Mesenchymal stem cell (in vitro differentiated cells and primary cell): ENCODE data around the gene SYTL3.

Experiments used
- DNase-seq: peaks from one replicate; pipeline ENCODE4 v3.0.0-alpha.2; 2013
- H2AFZ ChIP-seq: one replicate; pipeline ENCODE4 v1.6.1; 2013; ENCODE audit warnings: low read depth, mild to moderate bottlenecking, control low read depth, inconsistent platforms, low read length, moderate library complexity
- H2AK5ac ChIP-seq: 2 replicates; pipeline ENCODE4 v1.6.1; 2013; ENCODE audit warnings: low read length, moderate library complexity, mild to moderate bottlenecking, inconsistent platforms; ENCODE audit not compliant: severe bottlenecking
- H2BK120ac ChIP-seq: one replicate; pipeline ENCODE4 v1.6.1; 2013; ENCODE audit warnings: low read depth, mild to moderate bottlenecking, inconsistent platforms, low read length, moderate library complexity
- H2BK12ac ChIP-seq, 2 experiments: one replicate each; pipeline ENCODE4 v1.6.1; 2013; ENCODE audit warnings: inconsistent platforms in 2 of 2, low read length in 2 of 2, mild to moderate bottlenecking in 2 of 2, moderate library complexity in 2 of 2, control low read depth in 1 of 2
- H2BK15ac ChIP-seq: one replicate; pipeline ENCODE4 v1.6.1; 2013; ENCODE audit warnings: mild to moderate bottlenecking, low read depth, inconsistent platforms; ENCODE audit not compliant: poor library complexity, severe bottlenecking
- H2BK5ac ChIP-seq: 2 replicates; pipeline ENCODE4 v1.6.1; 2013; ENCODE audit warnings: low read depth, mild to moderate bottlenecking, low read length, control low read depth, inconsistent platforms; ENCODE audit not compliant: poor library complexity, severe bottlenecking
- H3K14ac ChIP-seq, 2 experiments: one replicate each; pipeline ENCODE4 v1.6.1; 2013; ENCODE audit warnings: inconsistent platforms in 2 of 2, low read length in 2 of 2, control low read depth in 1 of 2, mild to moderate bottlenecking in 1 of 2, moderate library complexity in 1 of 2
- H3K18ac ChIP-seq, 2 experiments: one replicate each; pipeline ENCODE4 v1.6.1; 2013; ENCODE audit warnings: inconsistent platforms in 2 of 2, low read length in 2 of 2, control low read depth in 1 of 2, low read depth in 1 of 2, mild to moderate bottlenecking in 1 of 2
- H3K23ac ChIP-seq, 2 experiments: one replicate each; pipeline ENCODE4 v1.6.1; 2013; ENCODE audit warnings: inconsistent platforms in 2 of 2, low read length in 2 of 2, mild to moderate bottlenecking in 2 of 2, moderate library complexity in 2 of 2, control low read depth in 1 of 2
- H3K27ac ChIP-seq: 2 replicates; pipeline ENCODE4 v1.5.1; 2013; ENCODE audit warnings: mild to moderate bottlenecking, moderate library complexity, low read length, control low read depth, inconsistent platforms; ENCODE audit not compliant: poor library complexity, severe bottlenecking
- H3K27me3 ChIP-seq, 2 experiments: 2 replicates each; pipeline versions ENCODE4 v1.6.1 to v1.7.0; 2013; ENCODE audit warnings: low read length in 2 of 2, mild to moderate bottlenecking in 2 of 2, moderate library complexity in 2 of 2, control low read depth in 1 of 2, inconsistent platforms in 1 of 2; ENCODE audit not compliant: control insufficient read depth in 1 of 2, insufficient read depth in 1 of 2
- H3K36me3 ChIP-seq, 2 experiments: 2 replicates each; pipeline versions ENCODE4 v1.6.1 to v1.7.0; 2013; ENCODE audit warnings: low read length in 2 of 2, control low read depth in 1 of 2, inconsistent platforms in 1 of 2, low read depth in 1 of 2, mild to moderate bottlenecking in 1 of 2; ENCODE audit not compliant: insufficient read depth in 2 of 2, control insufficient read depth in 1 of 2
- H3K4ac ChIP-seq, 2 experiments: one replicate each; pipeline ENCODE4 v1.6.1; 2013; ENCODE audit warnings: inconsistent platforms in 2 of 2, low read length in 2 of 2, mild to moderate bottlenecking in 2 of 2, moderate library complexity in 2 of 2, control low read depth in 1 of 2, low read depth in 1 of 2
- H3K4me1 ChIP-seq: 2 replicates; pipeline ENCODE4 v1.6.1; 2013; ENCODE audit warnings: low read depth, low read length, control low read depth; ENCODE audit not compliant: control insufficient read depth, insufficient read depth
- H3K4me2 ChIP-seq: 2 replicates; pipeline ENCODE4 v1.6.1; 2013; ENCODE audit warnings: low read length, mild to moderate bottlenecking, inconsistent platforms; ENCODE audit not compliant: poor library complexity, severe bottlenecking
- H3K4me3 ChIP-seq, 2 experiments: 2 replicates each; pipeline versions ENCODE4 v1.5.1 to v1.7.0; 2013; ENCODE audit warnings: low read length in 2 of 2, mild to moderate bottlenecking in 2 of 2, control low read depth in 1 of 2, low read depth in 1 of 2; ENCODE audit not compliant: insufficient read depth in 1 of 2
- H3K79me1 ChIP-seq: replicated peaks from 2 replicates; pipeline ENCODE4 v1.6.1; 2013; ENCODE audit warnings: mild to moderate bottlenecking, control low read depth, low read length, inconsistent platforms; ENCODE audit not compliant: poor library complexity, severe bottlenecking
- H3K9ac ChIP-seq: 2 replicates; pipeline ENCODE4 v1.7.0; 2013; ENCODE audit warnings: mild to moderate bottlenecking, low read length, moderate library complexity
- H3K9me3 ChIP-seq: 2 replicates; pipeline ENCODE4 v1.7.0; 2013; ENCODE audit warnings: mild to moderate bottlenecking, low read length; ENCODE audit not compliant: control insufficient read depth
- H4K8ac ChIP-seq: one replicate; pipeline ENCODE4 v1.6.1; 2013; ENCODE audit warnings: inconsistent platforms, mild to moderate bottlenecking, low read length, moderate library complexity
- H4K91ac ChIP-seq: one replicate; pipeline ENCODE4 v1.6.1; 2013; ENCODE audit warnings: mild to moderate bottlenecking, low read length, inconsistent platforms
- WGBS: methylation state at CpG from one replicate; pipeline ENCODE4 v1.1.7; 2013; ENCODE audit warnings: mixed read lengths; 5-methylcytosine and 5-hydroxymethylcytosine counted together

SYTL3 gene

DNA sequence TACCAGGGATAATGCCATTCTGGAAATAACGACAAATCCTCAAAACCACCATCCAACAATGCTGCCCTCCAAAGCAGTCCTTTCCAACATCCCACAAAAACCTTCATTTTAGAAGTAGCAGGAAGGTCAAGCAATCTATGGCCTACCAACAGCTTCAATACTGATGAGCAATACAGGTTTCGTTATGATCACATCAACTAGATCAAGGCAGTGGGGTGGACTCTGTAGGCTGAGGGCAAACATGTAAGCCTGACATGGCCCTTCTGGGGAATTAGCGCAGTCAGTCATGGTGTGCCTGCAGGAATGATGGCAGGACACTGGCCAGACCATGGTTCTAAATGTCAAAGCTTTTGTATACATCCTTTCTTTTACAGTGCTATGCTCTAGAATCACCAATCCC is 127.7 kb downstream of the SYTL3 start:
- Histone ChIP-seq H3K18ac (no peak overlapping the region), H2BK12ac (no peak overlapping the region), H3K9me3 (no peaks in the 10 kb centered on the region), H3K36me3 (peaks cover 23 to 51% of the 10 kb centered on the region in 2 experiments), H3K27ac (no peak overlapping the region), H2BK5ac (no peak overlapping the region), H4K91ac (no peak overlapping the region), H3K4me1 (peaks cover 9% of the 10 kb centered on the region), H3K4me3 (no peak overlapping the region), H3K4me2 (no peak overlapping the region), H3K4ac (no peak overlapping the region), H2AK5ac (no peak overlapping the region), H3K79me1 (peaks cover 43% of the 10 kb centered on the region), H3K14ac (no peak overlapping the region), H2BK15ac (no peak overlapping the region), H4K8ac (no peak overlapping the region), H3K27me3 (no peaks in the 10 kb centered on the region), H2AFZ (no peak overlapping the region), H3K23ac (no peak overlapping the region), H3K9ac (no peak overlapping the region), H2BK120ac (no peak overlapping the region)
- 99% methylated on average over 3 of the region's 3 CpGs for WGBS
- DNase-seq, result no peak

DNA sequence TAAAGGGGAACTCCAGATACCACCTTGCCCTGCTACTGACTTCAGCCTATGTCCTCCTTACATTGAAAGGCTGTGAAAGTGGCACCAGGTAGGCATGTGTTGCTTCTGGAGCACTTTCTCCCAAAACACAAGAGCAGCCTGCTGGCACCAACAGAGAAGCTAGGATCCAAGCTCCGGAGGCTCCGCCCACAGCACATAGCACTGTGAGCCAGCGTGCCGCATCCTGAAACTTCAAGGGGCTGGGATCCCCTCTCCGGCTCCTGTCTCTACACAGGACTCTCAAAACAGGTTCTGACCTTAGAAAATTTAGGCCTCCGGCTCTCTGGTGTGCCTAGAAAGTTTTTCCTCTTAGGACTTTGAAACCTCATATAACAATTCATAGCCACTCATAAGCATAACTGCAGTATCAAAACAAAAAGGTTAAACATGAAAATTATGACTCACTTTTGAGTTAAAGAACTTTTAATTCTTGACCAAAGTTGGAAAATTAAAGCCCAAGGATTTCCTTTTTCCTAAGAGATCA is 128.2 kb downstream of the SYTL3 start:
- no peak overlapping the region for H2BK12ac ChIP-seq
- H2BK120ac ChIP-seq, result no peak overlapping the region
- no peak overlapping the region for H3K4ac ChIP-seq
- no peak overlapping the region for H3K23ac ChIP-seq
- no peak for DNase-seq
- H3K79me1 ChIP-seq, result peaks cover 48% of the 10 kb centered on the region
- H2BK15ac ChIP-seq, result no peak overlapping the region
- peaks cover 29 to 52% of the 10 kb centered on the region in 2 experiments for H3K36me3 ChIP-seq
- H3K14ac ChIP-seq, result no peak overlapping the region
- no peak overlapping the region for H2AK5ac ChIP-seq
- H3K4me3 ChIP-seq, result no peak overlapping the region
- no peak overlapping the region for H3K18ac ChIP-seq
- WGBS, result 96% methylated on average over 6 of the region's 6 CpGs
- no peak overlapping the region for H2AFZ ChIP-seq
- H2BK5ac ChIP-seq, result no peak overlapping the region
- H4K8ac ChIP-seq, result no peak overlapping the region
- no peak overlapping the region for H3K9ac ChIP-seq
- no peaks in the 10 kb centered on the region for H3K27me3 ChIP-seq
- H3K9me3 ChIP-seq, result no peaks in the 10 kb centered on the region
- peaks cover 7% of the 10 kb centered on the region for H3K4me1 ChIP-seq
- no peak overlapping the region for H4K91ac ChIP-seq
- H3K4me2 ChIP-seq, result no peak overlapping the region
- H3K27ac ChIP-seq, result no peak overlapping the region

DNA sequence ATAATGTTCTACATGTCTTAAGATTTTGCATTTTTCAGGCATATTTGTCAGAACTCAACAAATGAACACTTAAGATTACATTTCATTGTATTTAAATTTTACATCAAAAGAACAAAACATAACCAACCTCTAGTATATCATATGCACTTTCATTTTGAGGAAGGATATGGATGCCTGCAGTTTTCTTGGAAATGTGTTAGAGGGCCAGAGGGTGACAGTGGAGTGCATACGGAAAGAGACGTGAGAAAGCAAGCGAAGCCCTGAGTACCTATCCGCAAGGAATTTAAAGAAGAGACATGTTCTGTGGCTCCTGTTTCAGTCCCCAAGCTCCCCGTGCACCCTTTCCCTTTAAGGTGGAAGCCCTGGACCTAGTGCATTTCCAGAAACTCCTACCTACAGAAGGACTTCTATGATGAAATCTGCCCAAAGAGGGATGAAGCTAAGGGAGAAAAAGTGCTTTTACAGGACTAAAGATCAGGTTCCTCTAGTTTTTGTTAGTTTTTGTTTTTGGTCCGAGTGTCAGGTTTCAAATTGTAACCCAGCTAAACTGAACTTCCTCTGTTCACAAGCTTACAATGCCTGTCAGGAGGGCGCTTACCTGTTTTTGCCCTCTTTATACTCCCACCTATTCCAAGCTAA is 130.5 kb downstream of the SYTL3 start:
- no peak overlapping the region for H2AK5ac ChIP-seq
- H3K36me3 ChIP-seq, result peaks cover 36 to 57% of the 10 kb centered on the region in 2 experiments
- H2BK12ac ChIP-seq, result no peak overlapping the region
- H3K4ac ChIP-seq, result no peak overlapping the region
- H3K27ac ChIP-seq, result no peak overlapping the region
- H2AFZ ChIP-seq, result no peak overlapping the region
- no peak overlapping the region for H3K4me2 ChIP-seq
- whole genome bisulfite sequencing, result 93% methylated on average over 7 of the region's 7 CpGs
- H3K9ac ChIP-seq, result no peak overlapping the region
- H3K18ac ChIP-seq, result no peak overlapping the region
- H2BK15ac ChIP-seq, result no peak overlapping the region
- H3K79me1 ChIP-seq, result peaks cover 52% of the 10 kb centered on the region
- H4K8ac ChIP-seq, result no peak overlapping the region
- H2BK5ac ChIP-seq, result no peak overlapping the region
- H3K4me3 ChIP-seq, result no peak overlapping the region
- H3K14ac ChIP-seq, result no peak overlapping the region
- no peak overlapping the region for H2BK120ac ChIP-seq
- no peaks in the 10 kb centered on the region for H3K9me3 ChIP-seq
- no peak for DNase-seq
- no peak overlapping the region for H3K23ac ChIP-seq
- H4K91ac ChIP-seq, result no peak overlapping the region
- peaks cover 7% of the 10 kb centered on the region for H3K4me1 ChIP-seq
- no peaks in the 10 kb centered on the region for H3K27me3 ChIP-seq

DNA sequence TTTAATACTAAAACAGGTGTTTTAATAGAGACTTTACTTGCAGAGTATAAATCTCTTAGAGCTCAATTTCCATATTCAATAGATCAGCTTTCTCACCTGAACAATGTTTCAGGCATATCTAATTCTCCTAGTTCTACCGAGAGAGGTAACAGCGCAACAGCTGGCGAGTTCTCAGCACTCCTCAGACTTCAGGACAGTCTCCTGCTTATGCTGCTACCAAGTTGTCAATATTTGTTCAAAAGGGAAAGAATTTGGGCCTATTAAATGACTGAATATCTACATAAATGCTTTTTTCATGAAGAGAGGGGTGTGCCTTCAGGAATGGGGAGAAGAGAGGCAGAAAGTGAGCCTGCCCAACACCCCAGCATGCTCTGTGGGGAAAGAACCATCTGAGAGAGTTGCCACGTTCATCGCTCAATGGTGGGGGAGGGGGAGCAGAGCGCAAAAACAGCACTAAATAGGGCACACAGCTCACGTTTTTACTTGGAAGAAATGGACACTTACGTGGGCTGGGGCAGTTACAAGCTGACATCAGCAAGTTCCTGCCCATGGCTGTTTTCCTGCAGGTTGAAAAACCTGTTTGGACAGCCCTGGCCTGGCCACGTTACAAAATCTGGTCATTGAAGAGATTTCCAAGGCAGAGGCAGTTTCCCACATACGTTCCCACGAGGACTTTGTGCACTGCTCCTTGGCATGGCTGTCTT is 131.3 kb downstream of the SYTL3 start:
- Histone ChIP-seq H2AFZ (no peak overlapping the region), H3K4me2 (no peak overlapping the region), H3K18ac (no peak overlapping the region), H2BK5ac (no peak overlapping the region), H3K23ac (no peak overlapping the region), H2BK120ac (no peak overlapping the region), H3K9me3 (no peaks in the 10 kb centered on the region), H3K27ac (no peak overlapping the region), H2BK15ac (no peak overlapping the region), H2BK12ac (no peak overlapping the region), H3K9ac (no peak overlapping the region), H3K4me3 (no peak overlapping the region), H3K4me1 (peaks cover 7% of the 10 kb centered on the region), H3K27me3 (no peaks in the 10 kb centered on the region), H3K14ac (no peak overlapping the region), H4K8ac (no peak overlapping the region), H2AK5ac (no peak overlapping the region), H3K36me3 (peaks cover 28 to 56% of the 10 kb centered on the region in 2 experiments), H4K91ac (no peak overlapping the region), H3K79me1 (peaks cover 48% of the 10 kb centered on the region), H3K4ac (no peak overlapping the region)
- no peak for DNase-seq
- WGBS, result 81% methylated on average over 11 of the region's 11 CpGs
